ENCODE data around the gene RRP8.

GRCh38 chr11:6548641-6549040, 54.8 kb downstream of the RRP8 start:
- TF ChIP-seq POLR2A (IDR thresholded peaks at IDR 0.05): no peak
- TF ChIP-seq CTCF (IDR thresholded peaks at IDR 0.05): no peak
